ENCODE measurements around the gene EEF2. TPM values are rescaled to one million over a fixed set of nuclear protein-coding genes. Genes with fewer than 3 reads are reported as not detected.
A peak's percentile ranks its signal among the peaks of the same experiment; 100 is the strongest.

EEF2 gene
- polyA plus RNA-seq, 3 donors: 264 to 836 (median 323) TPM

DNA sequence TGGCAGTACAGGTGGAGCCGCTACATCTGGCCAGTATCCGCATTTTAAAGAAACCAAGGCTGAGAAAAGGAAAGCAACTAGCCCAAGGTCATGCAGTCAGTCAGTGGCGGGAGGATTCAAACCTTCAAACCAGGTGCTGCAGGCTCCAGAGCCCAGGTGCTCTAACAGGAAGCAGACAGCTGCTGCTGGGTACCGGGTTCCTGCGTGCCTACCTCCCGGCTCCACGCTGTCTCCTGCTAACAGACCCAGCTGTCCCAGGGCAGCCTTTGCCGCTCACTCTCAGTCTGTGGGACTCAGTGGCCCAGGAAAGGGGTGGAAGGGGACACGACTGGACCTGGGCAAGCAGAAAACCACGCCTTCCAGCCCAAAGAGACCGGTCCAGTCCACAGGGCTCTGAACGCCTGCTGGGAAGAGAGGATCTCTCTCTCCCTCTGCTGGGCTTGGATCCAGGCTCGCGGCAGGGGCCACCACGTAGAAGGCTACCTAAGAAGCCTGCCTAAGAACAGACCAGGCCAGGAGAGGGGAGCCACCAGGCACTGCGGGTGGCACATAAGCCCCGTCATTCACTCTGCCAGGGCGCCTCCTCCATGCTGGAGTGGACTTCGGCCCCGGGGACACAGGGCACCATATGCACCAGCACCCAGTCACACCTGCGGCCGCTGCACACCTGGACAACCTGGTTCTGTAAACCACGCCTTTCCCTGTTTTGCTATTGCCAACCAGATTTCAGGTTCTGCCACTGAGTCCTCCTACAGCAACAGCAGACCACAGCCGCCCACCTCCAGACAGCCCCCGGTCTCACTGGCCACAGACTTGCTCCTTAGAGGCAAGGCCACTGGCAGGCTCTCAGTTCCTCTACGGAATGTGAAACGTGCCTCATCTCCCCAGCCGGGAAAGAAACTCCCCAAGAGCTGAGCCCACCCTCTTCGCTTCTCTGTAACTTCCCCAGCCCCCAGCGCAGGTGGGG, 18.9 kb downstream of the EEF2 start:
- Histone ChIP-seq H3K4me1 (ENCODE audit: control insufficient read depth in 1 of 2, insufficient read depth in 2 of 2, low read length in 2 of 2) (peaks cover 10 to 16% of the 10 kb centered on the region in 2 donors), H3K9me3 (replicated peaks in 1 of 2; ENCODE audit: control insufficient read depth in 1 of 2, insufficient read depth in 1 of 2, low read length in 2 of 2) (no peaks in the 10 kb centered on the region), H3K36me3 (replicated peaks in 1 of 2; ENCODE audit: control insufficient read depth in 1 of 2, insufficient read depth in 2 of 2, low read length in 2 of 2) (peaks cover 68 to 80% of the 10 kb centered on the region in 2 donors), H3K27me3 (ENCODE audit: control insufficient read depth in 2 of 2, insufficient read depth in 2 of 2, low read length in 2 of 2) (no peaks in the 10 kb centered on the region), H3K27ac (ENCODE audit: low read depth in 1 of 2, low read length in 2 of 2) (no peak overlapping the region), H2AFZ (ENCODE audit: insufficient read depth, low read depth, low read length, poor library complexity, severe bottlenecking) (no peak overlapping the region), H3K9ac (ENCODE audit: insufficient read depth, low read length, poor library complexity, severe bottlenecking) (no peak overlapping the region), H3K79me2 (ENCODE audit: insufficient read depth, low read length) (peaks cover 37% of the 10 kb centered on the region), H4K20me1 (ENCODE audit: insufficient read depth, low read length) (peaks cover 38% of the 10 kb centered on the region), H3K4me2 (replicated peaks; ENCODE audit: extremely low read depth, low read length, poor library complexity, severe bottlenecking) (no peak overlapping the region), H3K4me3 (replicated peaks in 1 of 3; ENCODE audit: low read depth in 2 of 3, low read length in 3 of 3) (no peak overlapping the region)
- no peaks in the 10 kb centered on the region for H3K9me3 Mint-ChIP-seq
- peak overlapping the region in 4 of 7 donors; percentile 30 to 66 (median 48) for H3K27ac Mint-ChIP-seq
- H3K4me3 Mint-ChIP-seq: no peak overlapping the region
- DNase-seq: no peak
- intact Hi-C loops (cut with micrococcal nuclease): no loop called here
- TF ChIP-seq, protein P1, sequence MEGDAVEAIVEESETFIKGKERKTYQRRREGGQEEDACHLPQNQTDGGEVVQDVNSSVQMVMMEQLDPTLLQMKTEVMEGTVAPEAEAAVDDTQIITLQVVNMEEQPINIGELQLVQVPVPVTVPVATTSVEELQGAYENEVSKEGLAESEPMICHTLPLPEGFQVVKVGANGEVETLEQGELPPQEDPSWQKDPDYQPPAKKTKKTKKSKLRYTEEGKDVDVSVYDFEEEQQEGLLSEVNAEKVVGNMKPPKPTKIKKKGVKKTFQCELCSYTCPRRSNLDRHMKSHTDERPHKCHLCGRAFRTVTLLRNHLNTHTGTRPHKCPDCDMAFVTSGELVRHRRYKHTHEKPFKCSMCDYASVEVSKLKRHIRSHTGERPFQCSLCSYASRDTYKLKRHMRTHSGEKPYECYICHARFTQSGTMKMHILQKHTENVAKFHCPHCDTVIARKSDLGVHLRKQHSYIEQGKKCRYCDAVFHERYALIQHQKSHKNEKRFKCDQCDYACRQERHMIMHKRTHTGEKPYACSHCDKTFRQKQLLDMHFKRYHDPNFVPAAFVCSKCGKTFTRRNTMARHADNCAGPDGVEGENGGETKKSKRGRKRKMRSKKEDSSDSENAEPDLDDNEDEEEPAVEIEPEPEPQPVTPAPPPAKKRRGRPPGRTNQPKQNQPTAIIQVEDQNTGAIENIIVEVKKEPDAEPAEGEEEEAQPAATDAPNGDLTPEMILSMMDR (IDR thresholded peaks at IDR 0.05): no peak
- H3K27me3 Mint-ChIP-seq (ENCODE audit: low read depth in 3 of 3): peaks cover 0 to 2% (median 0%) of the 10 kb centered on the region in 3 donors
- peaks cover 51 to 79% of the 10 kb centered on the region in 2 donors for H3K36me3 Mint-ChIP-seq
- H3K4me1 Mint-ChIP-seq: peaks cover 16% of the 10 kb centered on the region
- WGBS (ENCODE audit: insufficient coverage): 89% methylated on average over 23 of the region's 30 CpGs

DNA sequence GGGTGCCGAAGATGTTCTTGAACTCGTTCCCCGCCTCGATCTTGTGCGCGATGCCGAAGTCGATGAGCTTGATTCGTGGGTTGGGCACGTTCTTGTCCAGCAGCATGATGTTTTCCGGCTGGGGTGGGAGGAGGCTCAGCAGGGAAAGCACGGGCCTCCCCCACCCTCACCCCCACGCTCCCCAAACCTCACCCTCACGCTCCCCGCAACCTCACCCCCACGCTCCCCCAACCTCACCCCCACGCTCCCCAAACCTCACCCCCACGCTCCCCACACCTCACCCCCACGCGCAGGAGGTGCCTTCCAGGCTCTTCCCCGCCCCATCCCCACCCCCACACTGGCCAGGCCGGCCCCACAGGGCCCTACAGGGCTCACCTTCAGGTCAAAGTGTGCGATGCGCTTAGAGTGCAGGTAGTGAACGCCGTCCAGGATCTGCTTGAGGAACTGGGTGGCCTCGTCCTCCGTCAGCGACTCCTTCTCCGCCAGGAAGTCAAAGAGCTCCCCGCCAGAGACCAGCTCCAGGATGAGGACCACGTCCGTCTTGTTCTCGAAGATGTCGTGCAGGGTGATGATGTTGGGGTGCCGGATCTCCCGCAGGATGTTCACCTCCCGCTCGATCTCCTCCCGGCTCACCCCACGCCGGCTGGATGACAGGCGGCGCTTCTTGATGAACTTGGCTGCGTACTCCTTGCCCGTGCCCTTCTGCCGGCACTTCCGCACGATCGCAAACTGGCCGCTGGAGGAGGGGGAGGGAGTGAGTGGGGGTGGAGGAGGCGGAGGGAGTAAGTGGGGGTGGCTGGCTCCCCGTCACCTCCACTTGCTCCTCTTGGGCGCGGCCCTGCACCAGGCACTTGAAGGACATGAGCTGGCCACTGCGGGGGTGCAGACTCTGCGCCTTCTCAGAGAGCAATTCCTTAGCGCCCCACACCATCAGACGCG, 20.7 kb downstream of the EEF2 start:
- Histone ChIP-seq H3K4me1 (ENCODE audit: control insufficient read depth in 1 of 2, insufficient read depth in 2 of 2, low read length in 2 of 2) (peaks cover 0 to 3% of the 10 kb centered on the region in 2 donors), H4K20me1 (ENCODE audit: insufficient read depth, low read length) (peaks cover 33% of the 10 kb centered on the region), H3K36me3 (replicated peaks in 1 of 2; ENCODE audit: control insufficient read depth in 1 of 2, insufficient read depth in 2 of 2, low read length in 2 of 2) (peaks cover 86 to 97% of the 10 kb centered on the region in 2 donors), H3K27ac (ENCODE audit: low read depth in 1 of 2, low read length in 2 of 2) (no peak overlapping the region), H3K9ac (ENCODE audit: insufficient read depth, low read length, poor library complexity, severe bottlenecking) (no peak overlapping the region), H3K79me2 (ENCODE audit: insufficient read depth, low read length) (peaks cover 25% of the 10 kb centered on the region), H3K27me3 (ENCODE audit: control insufficient read depth in 2 of 2, insufficient read depth in 2 of 2, low read length in 2 of 2) (no peaks in the 10 kb centered on the region), H3K9me3 (replicated peaks in 1 of 2; ENCODE audit: control insufficient read depth in 1 of 2, insufficient read depth in 1 of 2, low read length in 2 of 2) (no peaks in the 10 kb centered on the region), H3K4me2 (replicated peaks; ENCODE audit: extremely low read depth, low read length, poor library complexity, severe bottlenecking) (no peak overlapping the region), H3K4me3 (replicated peaks in 1 of 3; ENCODE audit: low read depth in 2 of 3, low read length in 3 of 3) (no peak overlapping the region), H2AFZ (ENCODE audit: insufficient read depth, low read depth, low read length, poor library complexity, severe bottlenecking) (no peak overlapping the region)
- intact Hi-C loops (cut with micrococcal nuclease): no loop called here
- Mint-ChIP-seq H3K27ac (peak overlapping the region in 1 of 7 donors; percentile 6), H3K27me3 (ENCODE audit: low read depth in 3 of 3) (no peaks in the 10 kb centered on the region), H3K36me3 (peaks cover 65 to 95% of the 10 kb centered on the region in 2 donors), H3K9me3 (peaks cover 0 to 2% (median 0%) of the 10 kb centered on the region in 7 donors), H3K4me1 (peaks cover 5% of the 10 kb centered on the region), H3K4me3 (no peak overlapping the region)
- WGBS (ENCODE audit: insufficient coverage): 96% methylated on average over 39 of the region's 60 CpGs
- TF ChIP-seq, protein P1 (IDR thresholded peaks at IDR 0.05): no peak
- no peak for DNase-seq

Measured in CD14-positive monocyte (primary cell).